Kidney tubule cell (primary cell): ENCODE measurements around the gene PRAMEF25.
"Not testable (repeated sequence)": the region's sequence is repeated elsewhere in the genome, so short reads cannot be mapped to it uniquely, and the experiment has no call there.

Experiments
- DNase-seq: peaks from one replicate; pipeline ENCODE4 v3.0.0-alpha.2; 2018; ENCODE audit warnings: low spot score

Gene PRAMEF25

GRCh38 chr1:13070474-13070873, at the start of gene PRAMEF25:
PRAMEF25 (plus strand) TSS chr1:13070774; CDS start chr1:13073694, 2,920 bp downstream.
- DNase-seq, result not testable (repeated sequence)

- not testable (repeated sequence) for DNase-seq
Observed at GRCh38 chr1:13056475-13056874, 14.1 kb upstream of the PRAMEF25 start, which contains the start of gene PRAMEF27. PRAMEF27 (minus strand) TSS chr1:13056575; CDS start chr1:13053659, 2,916 bp downstream.

DNA sequence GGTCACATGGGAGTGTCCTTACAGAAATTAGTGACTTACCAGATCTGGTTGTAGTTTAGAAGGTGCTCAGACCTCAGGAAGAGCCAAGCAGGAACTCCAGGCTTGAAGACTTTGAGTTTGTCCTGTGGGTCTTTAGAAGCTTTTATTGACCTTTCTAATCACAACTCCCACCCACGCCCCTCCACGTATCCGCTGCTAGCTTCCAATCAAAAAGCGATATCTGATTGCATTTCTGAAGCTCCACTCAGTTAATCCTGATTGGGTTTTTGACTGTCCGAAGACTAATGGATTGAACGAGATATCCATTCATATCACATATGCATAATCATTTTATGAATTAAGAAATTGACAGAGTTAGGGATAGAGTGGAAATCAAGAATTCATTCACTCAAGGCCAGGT, 46.2 kb downstream of the PRAMEF25 start, which contains the start of gene HNRNPCL2:
TSS of gene HNRNPCL2 (minus strand) at position 101 of the 400 bp plus-strand sequence. CDS start 454 bp downstream, outside the sequence.
- DNase-seq, result not testable (repeated sequence)
